H9 (cell line): ENCODE data around the gene SF3A1. TPM values are rescaled to one million over a fixed set of nuclear protein-coding genes. Genes with fewer than 3 reads are reported as not detected.
"Not testable (repeated sequence)": the region's sequence is repeated elsewhere in the genome, so short reads cannot be mapped to it uniquely, and the experiment has no call there.

Source experiments
- DNase-seq: peaks from one replicate; pipeline ENCODE4 v3.0.0-alpha.2; 2017
- H2AFZ ChIP-seq: one replicate; pipeline ENCODE4 v1.6.1; 2013; ENCODE audit warnings: mild to moderate bottlenecking, low read length, control low read depth, moderate library complexity
- H2AK5ac ChIP-seq: 2 replicates; pipeline ENCODE4 v1.6.1; 2013; ENCODE audit warnings: low read length, control low read depth, mixed read lengths; ENCODE audit not compliant: insufficient read length
- H2BK120ac ChIP-seq: one replicate; pipeline ENCODE4 v1.6.1; 2013; ENCODE audit warnings: low read depth, mild to moderate bottlenecking, low read length, control low read depth, inconsistent platforms; ENCODE audit not compliant: poor library complexity, severe bottlenecking
- H2BK12ac ChIP-seq: 2 replicates; pipeline ENCODE4 v1.6.1; 2013; ENCODE audit warnings: low read length, control low read depth, mixed read lengths, low read depth; ENCODE audit not compliant: insufficient read length
- H2BK15ac ChIP-seq: 2 replicates; pipeline ENCODE4 v1.6.1; 2013; ENCODE audit warnings: low read depth, low read length, control low read depth
- H2BK20ac ChIP-seq: one replicate; pipeline ENCODE4 v1.6.1; 2013; ENCODE audit warnings: low read depth, mild to moderate bottlenecking, low read length, control low read depth, inconsistent platforms; ENCODE audit not compliant: poor library complexity, severe bottlenecking
- H2BK5ac ChIP-seq: 2 replicates; pipeline ENCODE4 v1.6.1; 2013; ENCODE audit warnings: low read length, control low read depth, mixed read lengths; ENCODE audit not compliant: insufficient read length
- H3K14ac ChIP-seq: 2 replicates; pipeline ENCODE4 v1.6.1; 2013; ENCODE audit warnings: low read length, control low read depth; ENCODE audit not compliant: insufficient read depth
- H3K18ac ChIP-seq: 2 replicates; pipeline ENCODE4 v1.6.1; 2013; ENCODE audit warnings: low read depth, mild to moderate bottlenecking, mixed read lengths, low read length, control low read depth; ENCODE audit not compliant: insufficient read length
- H3K23ac ChIP-seq: 2 replicates; pipeline ENCODE4 v1.6.1; 2013; ENCODE audit warnings: low read length, control low read depth, mixed read lengths, low read depth; ENCODE audit not compliant: insufficient read length
- H3K23me2 ChIP-seq: 2 replicates; pipeline ENCODE4 v1.6.1; 2013; ENCODE audit warnings: low read depth, mild to moderate bottlenecking, mixed read lengths, low read length, control low read depth; ENCODE audit not compliant: insufficient read length, poor library complexity, severe bottlenecking
- H3K27ac ChIP-seq: 2 replicates; pipeline ENCODE4 v1.5.1; 2013; ENCODE audit warnings: low read length, control low read depth, mixed read lengths, low read depth; ENCODE audit not compliant: insufficient read length
- H3K27me3 ChIP-seq: 2 replicates; pipeline ENCODE4 v1.6.1; 2013; ENCODE audit warnings: low read length, control low read depth, inconsistent platforms; ENCODE audit not compliant: insufficient read depth
- H3K4ac ChIP-seq: 2 replicates; pipeline ENCODE4 v1.6.1; 2013; ENCODE audit warnings: low read depth, mild to moderate bottlenecking, control low read depth, inconsistent platforms, low read length, moderate library complexity
- H3K4me1 ChIP-seq: 2 replicates; pipeline ENCODE4 v1.6.1; 2013; ENCODE audit warnings: low read length, control low read depth, inconsistent platforms; ENCODE audit not compliant: insufficient read depth
- H3K4me2 ChIP-seq: 2 replicates; pipeline ENCODE4 v1.6.1; 2013; ENCODE audit warnings: low read length, control low read depth, mixed read lengths; ENCODE audit not compliant: insufficient read length, insufficient read depth
- H3K56ac ChIP-seq: 2 replicates; pipeline ENCODE4 v1.6.1; 2013; ENCODE audit warnings: low read depth, mild to moderate bottlenecking, mixed read lengths, low read length, control low read depth; ENCODE audit not compliant: insufficient read length
- H3K79me1 ChIP-seq: 2 replicates; pipeline ENCODE4 v1.6.1; 2013; ENCODE audit warnings: low read depth, mild to moderate bottlenecking, moderate library complexity, low read length, control low read depth, inconsistent platforms; ENCODE audit not compliant: insufficient read depth, poor library complexity, severe bottlenecking
- H3K79me2 ChIP-seq: 2 replicates; pipeline ENCODE4 v1.6.1; 2013; ENCODE audit warnings: low read length, control low read depth, inconsistent platforms; ENCODE audit not compliant: insufficient read depth
- H3K9ac ChIP-seq: 2 replicates; pipeline ENCODE4 v1.6.1; 2013; ENCODE audit warnings: low read length, control low read depth, mixed read lengths; ENCODE audit not compliant: insufficient read length; ENCODE audit errors: extremely low read depth
- H3K9me3 ChIP-seq: one replicate; pipeline ENCODE4 v1.6.1; 2013; ENCODE audit warnings: low read depth, low read length, inconsistent platforms; ENCODE audit not compliant: control insufficient read depth
- H3T11ph ChIP-seq: one replicate; pipeline ENCODE4 v1.6.1; 2013; ENCODE audit warnings: mild to moderate bottlenecking, low read length, control low read depth, inconsistent platforms
- H4K20me1 ChIP-seq: one replicate; pipeline ENCODE4 v1.6.1; 2013; ENCODE audit not compliant: control insufficient read depth, insufficient read length, insufficient read depth
- H4K5ac ChIP-seq: 2 replicates; pipeline ENCODE4 v1.6.1; 2013; ENCODE audit warnings: low read depth, mild to moderate bottlenecking, mixed read lengths, low read length, control low read depth; ENCODE audit not compliant: insufficient read length
- H4K8ac ChIP-seq: replicated peaks from 2 replicates; pipeline ENCODE4 v1.6.1; 2013; ENCODE audit warnings: low read length, control low read depth, mixed read lengths, low read depth; ENCODE audit not compliant: insufficient read length
- H4K91ac ChIP-seq: 2 replicates; pipeline ENCODE4 v1.6.1; 2013; ENCODE audit warnings: low read depth, mild to moderate bottlenecking, moderate library complexity, mixed read lengths, low read length, control low read depth; ENCODE audit not compliant: insufficient read length
- H3K27ac Mint-ChIP-seq, 3 experiments: 2 replicates in 2 of 3; 3 replicates in 1 of 3; pipeline ENCODE4 v1.8.0; 2020 to 2021; ENCODE audit warnings: mixed read lengths in 3 of 3, mild to moderate bottlenecking in 1 of 3, moderate library complexity in 1 of 3
- H3K27me3 Mint-ChIP-seq: 2 replicates; pipeline ENCODE4 v1.8.0; 2021; ENCODE audit warnings: low read depth, mild to moderate bottlenecking, moderate library complexity, mixed read lengths
- H3K36me3 Mint-ChIP-seq, 3 experiments: 2 replicates in 2 of 3; 3 replicates in 1 of 3; pipeline ENCODE4 v1.8.0; 2020 to 2021; ENCODE audit warnings: low read depth in 3 of 3, mixed read lengths in 3 of 3; ENCODE audit not compliant: insufficient read depth in 1 of 3
- H3K4me1 Mint-ChIP-seq, 2 experiments: 2 replicates each; pipeline ENCODE4 v1.8.0; 2020; ENCODE audit warnings: mixed read lengths in 2 of 2
- H3K4me3 Mint-ChIP-seq, 2 experiments: 2 replicates in 1 of 2; 3 replicates in 1 of 2; pipeline ENCODE4 v1.8.0; 2020 to 2021; ENCODE audit warnings: mild to moderate bottlenecking in 2 of 2, mixed read lengths in 2 of 2, moderate library complexity in 1 of 2
- H3K9me3 Mint-ChIP-seq, 2 experiments: 2 replicates in 1 of 2; 3 replicates in 1 of 2; pipeline ENCODE4 v1.8.0; 2020; ENCODE audit warnings: mild to moderate bottlenecking in 2 of 2, mixed read lengths in 2 of 2, moderate library complexity in 1 of 2
- whole genome bisulfite sequencing: extraction: QIAGEN DNeasy Blood & Tissue Kit; methylation state at CpG from one replicate; pipeline ENCODE4 v1.1.7; 2013; ENCODE audit warnings: missing lambda C conversion rate, low lambda C conversion rate, mixed read lengths; ENCODE audit not compliant: insufficient read length; ENCODE audit errors: extremely low coverage; 5-methylcytosine and 5-hydroxymethylcytosine counted together
- total RNA-seq: library from RNA; stranded (reverse); gene quantifications from 2 replicates; pipeline ENCODE4 v1.2.1, GENCODE V29; 2021
- TF ChIP-seq, protein P1 (sequence below): fragments of 200-600 bp; sonication (generic); conservative IDR thresholded peaks from 3 replicates; pipeline ENCODE4 v1.8.0; 2021; ENCODE audit warnings: antibody characterized with exemption, mild to moderate bottlenecking

The SF3A1 gene
- total RNA-seq, 1 experiment from 2014 or later, result 225 TPM

DNA sequence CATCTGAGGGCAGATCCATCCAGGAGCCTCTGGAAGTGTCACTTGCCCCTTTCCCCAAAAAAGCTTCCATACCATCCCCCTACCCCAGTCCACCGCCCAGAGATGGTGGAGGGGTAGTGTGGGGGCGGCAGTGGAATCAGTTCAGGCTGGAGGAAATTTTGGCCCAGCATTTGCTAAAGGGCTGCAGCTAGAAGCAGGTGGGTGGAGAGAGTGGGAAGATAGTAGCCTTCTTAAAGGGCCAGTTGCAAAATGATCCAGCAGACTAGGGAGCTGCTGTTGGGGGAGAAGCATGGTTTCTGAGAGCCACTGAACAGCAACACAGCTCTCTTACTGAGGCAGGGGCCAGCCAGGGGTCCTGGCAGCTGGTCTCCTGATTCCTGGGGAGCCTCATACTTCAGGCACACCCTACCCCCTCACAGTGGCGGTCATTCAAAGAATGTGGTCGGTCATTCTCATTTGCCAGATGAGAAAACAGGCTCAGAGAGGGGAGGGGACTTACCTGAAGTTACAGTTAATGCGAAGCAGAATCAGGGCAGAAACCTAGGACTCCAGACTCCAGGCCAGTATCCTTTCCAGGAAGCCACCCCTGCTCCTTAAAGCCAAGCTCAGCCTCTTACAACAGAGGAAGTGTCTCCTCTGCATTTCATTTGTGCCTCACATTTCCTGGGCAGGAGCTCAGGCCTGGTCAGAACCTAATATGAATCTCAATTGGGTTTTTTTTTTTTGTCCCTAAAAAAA, 45.5 kb upstream of the SF3A1 start:
- DNase-seq, result no peak
- Histone ChIP-seq H3K4me2 (peak overlapping the region; percentile 17), H2BK20ac (no peak overlapping the region)

DNA sequence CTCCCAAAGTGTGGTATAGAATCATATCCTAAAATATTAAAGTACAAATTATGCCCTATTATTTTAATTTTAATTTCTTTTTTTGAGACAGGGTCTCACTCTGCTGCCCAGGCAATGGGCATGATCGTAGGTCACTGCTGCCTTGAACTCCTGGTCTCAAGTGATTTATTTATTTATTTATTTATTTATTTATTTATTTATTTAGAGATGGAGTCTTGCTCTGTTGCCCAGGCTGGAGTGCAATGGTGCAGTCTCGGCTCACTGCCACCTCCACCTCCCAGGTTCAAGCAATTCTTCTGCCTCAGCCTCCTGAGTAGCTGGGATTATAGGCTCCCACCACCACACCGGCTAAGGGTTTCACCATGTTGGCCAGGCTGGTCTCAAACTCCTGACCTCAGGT, 44.3 kb upstream of the SF3A1 start:
- not testable (repeated sequence) for H3K23ac ChIP-seq, H3K56ac ChIP-seq, H3K27ac ChIP-seq, H3T11ph ChIP-seq, H3K79me1 ChIP-seq, H3K4me1 ChIP-seq, H2BK5ac ChIP-seq, H4K91ac ChIP-seq, H3K79me2 ChIP-seq, H4K5ac ChIP-seq, H3K14ac ChIP-seq, H3K4me3 Mint-ChIP-seq, H3K9ac ChIP-seq, H3K27ac Mint-ChIP-seq, H3K4ac ChIP-seq, H3K27me3 ChIP-seq, H3K9me3 Mint-ChIP-seq, H4K20me1 ChIP-seq, H2BK15ac ChIP-seq, H3K23me2 ChIP-seq, H3K4me2 ChIP-seq, H3K18ac ChIP-seq, H2AK5ac ChIP-seq, H4K8ac ChIP-seq, H2AFZ ChIP-seq, H2BK12ac ChIP-seq, H3K9me3 ChIP-seq, H2BK120ac ChIP-seq, H2BK20ac ChIP-seq, DNase-seq
- H3K27me3 Mint-ChIP-seq, result peaks cover 33% of the 10 kb centered on the region
- no CpG with 5 or more reads among the region's 3 CpGs for WGBS
- peaks cover 29 to 30% of the 10 kb centered on the region in 2 experiments for H3K4me1 Mint-ChIP-seq
- H3K36me3 Mint-ChIP-seq, result peaks cover 0 to 17% (median 3%) of the 10 kb centered on the region in 3 experiments; a peak in 3 of 7 replicates

More for the DNA sequence above, 45.5 kb upstream of the SF3A1 start:
- H2BK15ac ChIP-seq, result no peak overlapping the region
- H3K9ac ChIP-seq, result no peak overlapping the region
- no peak overlapping the region for H2BK120ac ChIP-seq
- H3K4me1 ChIP-seq, result peaks cover 6% of the 10 kb centered on the region; the same call in 1 of the 2 replicates
- TF ChIP-seq, protein P1, sequence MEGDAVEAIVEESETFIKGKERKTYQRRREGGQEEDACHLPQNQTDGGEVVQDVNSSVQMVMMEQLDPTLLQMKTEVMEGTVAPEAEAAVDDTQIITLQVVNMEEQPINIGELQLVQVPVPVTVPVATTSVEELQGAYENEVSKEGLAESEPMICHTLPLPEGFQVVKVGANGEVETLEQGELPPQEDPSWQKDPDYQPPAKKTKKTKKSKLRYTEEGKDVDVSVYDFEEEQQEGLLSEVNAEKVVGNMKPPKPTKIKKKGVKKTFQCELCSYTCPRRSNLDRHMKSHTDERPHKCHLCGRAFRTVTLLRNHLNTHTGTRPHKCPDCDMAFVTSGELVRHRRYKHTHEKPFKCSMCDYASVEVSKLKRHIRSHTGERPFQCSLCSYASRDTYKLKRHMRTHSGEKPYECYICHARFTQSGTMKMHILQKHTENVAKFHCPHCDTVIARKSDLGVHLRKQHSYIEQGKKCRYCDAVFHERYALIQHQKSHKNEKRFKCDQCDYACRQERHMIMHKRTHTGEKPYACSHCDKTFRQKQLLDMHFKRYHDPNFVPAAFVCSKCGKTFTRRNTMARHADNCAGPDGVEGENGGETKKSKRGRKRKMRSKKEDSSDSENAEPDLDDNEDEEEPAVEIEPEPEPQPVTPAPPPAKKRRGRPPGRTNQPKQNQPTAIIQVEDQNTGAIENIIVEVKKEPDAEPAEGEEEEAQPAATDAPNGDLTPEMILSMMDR, result no peak
- no peaks in the 10 kb centered on the region for H4K20me1 ChIP-seq
- H3K4me1 Mint-ChIP-seq, result peaks cover 25 to 27% of the 10 kb centered on the region in 2 experiments
- H3K27me3 Mint-ChIP-seq, result peaks cover 26% of the 10 kb centered on the region
- no peaks in the 10 kb centered on the region; a peak in 1 of 5 replicates for H3K9me3 Mint-ChIP-seq
- no peak overlapping the region for H2AFZ ChIP-seq
- H3K9me3 ChIP-seq, result no peaks in the 10 kb centered on the region
- no CpG with 5 or more reads among the region's 5 CpGs for WGBS
- no peak overlapping the region; the same call in 1 of the 2 replicates for H3K14ac ChIP-seq
- no peak overlapping the region for H4K8ac ChIP-seq
- H3K27ac ChIP-seq, result no peak overlapping the region
- H3K18ac ChIP-seq, result no peak overlapping the region
- H4K91ac ChIP-seq, result no peak overlapping the region
- H3K27me3 ChIP-seq, result peaks cover 4% of the 10 kb centered on the region; the same call in 1 of the 2 replicates
- no peak overlapping the region for H3K4ac ChIP-seq
- no peak overlapping the region for H4K5ac ChIP-seq
- no peaks in the 10 kb centered on the region for H3K79me1 ChIP-seq
- no peak overlapping the region for H2BK12ac ChIP-seq
- H3K56ac ChIP-seq, result no peak overlapping the region
- H2AK5ac ChIP-seq, result no peak overlapping the region
- H3K23ac ChIP-seq, result no peak overlapping the region
- H3K27ac Mint-ChIP-seq, result peak overlapping the region; percentile 52 to 85 (median 57); a peak in 5 of 7 replicates
- no peak overlapping the region for H2BK5ac ChIP-seq
- H3K23me2 ChIP-seq, result peaks cover 5% of the 10 kb centered on the region
- H3K36me3 Mint-ChIP-seq, result peaks cover 0 to 29% (median 14%) of the 10 kb centered on the region in 3 experiments; a peak in 4 of 7 replicates
- no peaks in the 10 kb centered on the region for H3K79me2 ChIP-seq
- peak overlapping the region in 1 of 2 experiments; percentile 15; a peak in 1 of 5 replicates for H3K4me3 Mint-ChIP-seq
- H3T11ph ChIP-seq, result no peak overlapping the region
